IPS-NIHi7 (cell line): Measurements from ENCODE around the gene RO60.

ENCODE experiments used
- DNase-seq: peaks from one replicate; pipeline ENCODE4 v3.0.0; 2012; ENCODE audit warnings: mixed read lengths; ENCODE audit errors: extremely low spot score

The RO60 gene

DNA sequence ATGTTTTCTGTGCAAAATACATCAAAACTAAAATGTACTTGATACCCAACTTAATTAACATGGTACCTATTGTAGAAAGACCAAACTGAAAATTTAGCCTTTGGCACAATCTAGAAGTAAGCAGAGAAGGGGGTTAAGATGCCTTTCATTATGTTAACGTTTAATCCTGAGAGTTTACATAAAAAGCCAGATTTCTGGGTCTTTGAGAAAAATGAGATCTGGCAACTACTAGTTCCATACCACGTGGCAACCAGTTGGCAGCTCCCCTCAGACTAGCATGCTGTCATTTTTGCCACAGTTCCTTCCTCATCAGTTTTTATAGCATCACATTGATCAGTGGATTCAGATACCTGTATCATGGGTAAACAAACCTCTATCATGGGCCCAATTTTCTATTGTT lies 1.5 kb downstream of the RO60 start:
- DNase-seq: no peak

DNA sequence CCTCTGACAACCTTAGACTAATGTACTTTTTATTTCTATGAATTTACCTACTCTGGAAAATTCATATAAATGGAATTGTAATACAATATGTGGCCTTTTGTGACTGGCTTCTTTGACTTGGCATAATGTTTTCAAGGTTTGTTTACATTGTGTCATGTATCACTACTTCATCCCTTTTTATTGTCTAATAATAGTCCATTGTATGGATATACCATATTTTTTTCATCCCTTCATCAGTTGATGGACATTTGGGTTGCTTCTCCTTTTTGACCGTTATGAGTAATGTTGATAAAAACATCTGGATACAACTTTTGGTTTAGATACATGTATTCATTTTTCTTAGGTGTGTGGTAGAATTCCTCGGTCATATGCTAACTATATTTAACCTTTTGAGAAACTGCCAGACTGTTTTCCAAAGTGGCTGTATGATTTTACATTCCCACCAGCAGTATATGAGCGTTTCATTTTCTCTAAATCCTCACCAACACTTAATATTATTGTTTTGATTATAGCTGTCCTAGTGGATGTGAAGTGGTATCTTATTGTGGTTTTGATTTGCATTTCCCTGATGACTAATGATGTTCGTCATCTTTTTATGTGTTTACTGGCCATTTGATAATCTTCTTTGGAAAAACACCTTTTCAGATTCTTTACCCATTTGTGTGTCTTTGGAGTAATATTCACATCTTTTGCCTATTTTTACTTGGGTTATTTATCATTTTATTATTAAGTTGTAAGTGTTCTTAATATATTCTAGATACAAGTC lies 3.5 kb downstream of the RO60 start:
- DNase-seq: no peak

DNA sequence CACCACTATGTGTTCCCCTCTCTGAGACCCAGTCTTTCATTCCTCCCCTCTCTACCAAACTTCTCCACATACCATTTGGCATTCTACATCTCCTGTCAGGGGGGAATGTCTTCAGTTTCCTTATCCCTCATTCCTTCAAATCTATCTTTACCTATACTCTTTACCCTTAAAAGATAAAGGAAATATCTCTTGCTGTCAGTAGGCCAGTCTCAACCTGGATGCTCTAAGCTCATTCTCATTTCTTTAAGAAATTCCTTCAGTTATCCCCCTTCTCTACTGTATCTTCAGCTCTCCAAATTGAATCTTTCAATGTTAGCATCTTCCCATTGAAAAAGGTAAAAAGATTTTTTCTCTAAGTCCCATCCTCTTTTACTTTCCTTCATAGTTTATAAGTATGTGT lies 6.5 kb downstream of the RO60 start:
- no peak for DNase-seq

DNA sequence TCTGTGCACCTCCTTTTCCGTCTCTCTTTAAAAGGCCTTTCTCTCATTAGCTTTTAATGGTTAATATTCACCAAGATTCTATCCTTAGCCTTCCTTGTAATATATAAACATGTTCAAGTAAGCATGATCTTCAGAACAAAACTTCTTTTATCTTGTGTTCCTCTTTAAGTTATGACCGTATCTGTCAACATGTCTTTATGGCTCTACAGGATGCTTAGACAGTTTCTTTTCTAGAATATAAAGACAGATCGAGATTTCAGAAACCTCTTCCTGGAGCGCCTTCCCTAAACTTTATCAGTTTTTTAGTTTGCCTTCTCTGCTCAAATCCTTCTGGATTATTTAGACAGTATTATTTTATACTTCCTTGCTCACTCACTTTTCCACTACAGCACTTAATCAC lies 7.2 kb downstream of the RO60 start:
- no peak for DNase-seq

DNA sequence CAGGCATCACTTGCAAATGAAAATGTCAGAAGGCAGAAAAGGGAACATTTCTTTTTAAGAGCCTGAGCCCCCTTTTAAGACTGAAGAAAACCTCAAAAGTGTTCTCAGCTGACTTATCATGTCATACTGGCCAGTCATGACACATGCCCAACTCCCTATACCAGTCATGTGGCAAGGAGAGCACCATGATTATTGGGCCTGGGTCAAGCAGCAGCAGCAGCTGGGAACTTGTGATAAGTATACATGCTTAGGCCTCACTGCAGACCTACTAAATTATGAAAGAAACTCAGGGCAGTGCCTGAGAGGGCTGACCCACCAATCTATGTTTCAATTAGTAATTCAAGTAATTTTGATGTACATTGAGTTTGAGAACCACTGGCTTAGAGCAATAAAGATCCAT lies 8.6 kb downstream of the RO60 start:
- no peak for DNase-seq

DNA sequence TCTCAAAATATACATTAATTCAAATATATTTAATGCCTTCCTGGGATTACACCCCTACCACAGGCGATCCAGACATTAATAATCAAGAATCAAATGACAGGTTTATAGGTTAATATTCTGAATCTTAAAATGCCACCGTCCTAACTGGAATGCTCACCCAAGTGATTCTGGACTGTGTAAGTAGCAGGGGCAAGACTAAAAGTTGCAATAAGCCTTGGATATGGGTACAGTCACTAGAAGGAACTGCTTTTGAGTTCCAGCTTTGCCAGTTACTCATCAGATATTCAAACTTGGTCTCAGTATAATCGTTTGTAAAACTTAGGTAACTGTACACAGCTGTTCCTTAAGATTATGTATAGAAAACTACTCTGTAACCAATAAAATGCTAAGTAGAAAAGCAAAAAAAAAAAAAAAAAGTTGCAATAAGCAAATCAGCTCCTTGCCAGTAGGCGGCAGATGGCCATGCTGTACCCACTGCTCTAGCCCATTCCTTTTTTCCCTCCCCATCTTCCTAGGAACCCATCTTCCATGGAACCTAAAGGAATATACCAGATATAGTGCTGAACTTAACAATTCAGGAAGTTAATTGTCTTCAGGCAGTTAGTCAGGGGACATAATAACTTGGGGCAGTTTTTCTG lies 10.5 kb downstream of the RO60 start:
- DNase-seq: peak; percentile 48

DNA sequence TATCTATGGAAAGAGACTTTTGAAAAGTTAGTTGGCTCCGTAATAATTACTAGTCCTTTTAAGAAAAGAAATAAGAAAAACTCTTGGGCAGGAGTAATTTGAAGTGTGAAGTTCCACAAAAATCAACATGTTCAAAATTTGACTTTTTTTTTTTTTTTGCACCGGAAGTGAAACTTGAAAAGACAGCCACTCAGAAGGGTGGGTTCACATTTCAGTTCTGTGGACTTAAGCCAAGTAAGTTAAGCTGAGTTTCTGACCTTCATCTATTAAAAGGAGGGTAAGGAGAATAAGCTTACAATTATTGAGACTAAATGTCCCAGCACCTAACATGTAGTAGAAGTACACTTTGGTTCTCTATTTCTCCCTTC lies 11.0 kb downstream of the RO60 start:
- DNase-seq: no peak

DNA sequence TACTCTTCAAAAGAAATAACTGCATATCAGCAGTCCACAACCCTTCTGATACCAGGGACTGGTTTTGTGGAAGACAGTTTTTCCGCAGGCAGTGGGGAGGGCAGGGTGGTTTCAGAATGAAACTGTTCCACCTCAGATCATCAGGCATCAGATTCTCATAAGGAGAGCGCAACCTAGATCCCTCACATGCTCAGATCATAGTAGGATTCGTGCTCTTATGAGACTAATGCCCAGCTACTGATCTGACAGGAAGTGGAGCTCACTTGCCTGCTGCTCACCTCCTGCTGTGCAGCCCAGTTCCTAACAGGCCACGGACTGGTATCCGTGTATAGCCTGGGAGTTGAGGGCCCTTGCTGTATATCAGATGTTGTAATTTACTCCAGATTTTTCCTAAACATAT lies 11.5 kb downstream of the RO60 start:
- peak; percentile 10 for DNase-seq

DNA sequence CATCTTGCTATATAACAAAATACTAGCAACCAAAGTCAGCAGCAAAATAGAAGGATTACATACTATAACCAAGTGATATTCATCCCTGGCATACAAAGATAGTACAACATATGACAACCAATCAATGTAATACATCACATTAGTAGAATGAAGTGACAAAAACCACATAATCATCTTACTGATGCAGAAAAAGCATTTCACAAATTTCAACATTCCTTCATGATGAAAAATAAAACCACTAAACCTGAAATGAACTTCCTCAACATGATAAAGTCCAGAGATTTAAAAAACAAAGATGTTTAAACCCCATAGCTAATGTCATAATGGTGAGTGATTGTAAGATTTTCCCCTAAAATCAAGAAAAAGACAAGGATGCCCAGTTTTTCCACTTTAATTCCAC lies 18.6 kb downstream of the RO60 start:
- DNase-seq: no peak

DNA sequence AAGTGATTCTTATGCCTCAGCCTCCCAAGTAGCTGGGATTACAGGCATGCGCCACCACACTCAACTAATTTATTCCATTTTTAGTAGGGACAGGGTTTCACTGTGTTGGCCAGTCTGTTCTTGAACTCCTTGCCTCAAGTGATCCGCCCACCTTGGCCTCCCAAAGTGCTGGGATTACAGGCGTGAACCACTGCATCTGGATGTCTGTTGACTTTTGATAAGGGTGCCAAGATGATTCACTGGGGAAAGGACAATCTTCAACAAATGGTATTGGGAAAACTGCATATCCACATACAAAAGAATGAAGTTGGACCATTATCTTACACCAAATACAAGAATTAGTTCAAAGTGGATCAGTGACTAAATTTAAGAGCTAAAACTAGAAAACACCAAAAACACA lies 19.8 kb downstream of the RO60 start:
- DNase-seq: no peak

DNA sequence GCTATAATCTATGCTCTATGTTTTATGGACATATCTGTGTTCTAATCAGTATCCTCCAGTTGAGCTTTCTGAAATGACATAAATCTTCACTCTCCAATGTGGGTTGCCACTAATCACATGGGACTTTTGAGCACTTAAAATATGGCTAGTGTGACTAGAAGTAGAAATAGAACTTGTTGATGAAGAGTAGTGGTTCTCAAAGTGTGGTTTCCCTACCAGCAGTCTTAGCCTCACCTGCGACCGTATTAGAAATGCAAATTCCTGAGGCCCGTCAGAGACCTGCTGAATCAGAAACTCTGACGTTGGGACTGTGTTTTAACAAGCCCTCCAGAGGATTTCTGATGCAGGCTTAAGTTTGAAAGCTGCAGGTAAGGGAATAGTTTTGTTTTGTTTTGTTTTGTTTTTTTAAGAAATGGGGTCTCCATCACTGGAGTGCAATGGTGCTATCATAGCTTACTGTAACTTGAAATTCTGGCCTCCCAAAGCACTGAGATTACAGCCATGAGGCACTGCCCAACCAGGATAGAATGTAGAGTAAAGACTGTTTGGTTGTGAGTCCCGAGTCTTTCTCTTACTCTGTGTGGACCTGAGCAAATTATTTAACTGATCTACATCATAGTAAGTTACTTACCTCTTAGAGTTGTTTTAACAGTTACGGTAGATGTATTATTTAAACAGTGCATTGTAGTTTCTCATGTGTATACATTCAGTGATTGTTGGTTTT lies 24.1 kb downstream of the RO60 start:
- DNase-seq: no peak

DNA sequence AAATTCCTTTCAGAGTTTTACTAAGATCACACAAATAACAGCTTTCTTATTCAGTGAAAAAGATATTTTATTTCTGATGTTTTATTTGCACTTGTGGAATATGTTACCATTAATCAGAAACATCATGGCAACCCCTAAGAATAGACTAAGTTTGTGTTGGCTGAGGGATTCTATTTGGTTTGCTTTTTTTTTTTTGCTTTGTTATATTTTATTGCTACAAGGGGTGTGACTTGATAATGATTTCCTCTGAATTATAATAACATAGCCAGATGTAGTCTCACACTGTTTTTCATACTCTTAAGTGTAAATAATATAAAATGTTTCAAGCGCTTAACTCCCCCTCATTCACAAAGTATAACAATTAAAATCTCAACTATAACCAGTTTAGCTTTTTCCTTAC lies 25.9 kb downstream of the RO60 start:
- no peak for DNase-seq

DNA sequence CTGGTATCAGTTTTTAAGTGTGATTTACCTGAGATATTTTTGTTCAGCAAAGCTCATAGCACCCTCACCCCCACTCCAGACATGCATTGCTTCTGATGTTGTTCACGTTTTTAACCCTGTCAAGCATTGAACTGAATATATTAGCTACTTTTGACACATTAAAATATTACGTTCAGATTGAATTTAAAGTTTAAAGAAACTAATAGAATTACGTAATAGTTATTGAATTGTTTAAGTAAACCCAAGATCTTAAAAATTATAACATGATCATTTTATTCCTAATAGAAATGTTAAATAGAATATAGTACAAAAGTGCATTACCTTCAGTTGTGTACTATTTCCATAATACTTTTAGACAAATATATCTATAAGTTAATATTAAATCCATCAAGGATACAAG lies 26.9 kb downstream of the RO60 start:
- DNase-seq: no peak

DNA sequence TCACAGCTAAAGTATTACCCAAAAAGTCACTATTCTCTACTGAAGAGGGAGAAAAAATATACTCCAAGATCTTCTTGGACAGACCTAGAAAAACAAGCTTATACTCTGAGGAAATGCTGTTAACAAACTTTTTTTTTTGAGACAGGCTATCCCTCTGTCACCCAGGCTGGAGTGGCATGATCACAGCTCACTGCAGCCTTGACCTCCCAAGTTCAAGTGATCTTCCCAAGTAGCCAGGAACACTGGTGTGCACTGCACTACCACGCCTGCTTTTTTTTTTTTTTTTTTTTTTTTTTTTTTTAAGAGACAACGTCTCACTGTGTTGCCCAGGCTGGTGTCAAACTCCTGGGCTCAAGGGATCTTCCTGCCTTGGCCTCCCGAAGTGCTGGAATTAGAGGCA lies 28.5 kb downstream of the RO60 start:
- DNase-seq: no peak

DNA sequence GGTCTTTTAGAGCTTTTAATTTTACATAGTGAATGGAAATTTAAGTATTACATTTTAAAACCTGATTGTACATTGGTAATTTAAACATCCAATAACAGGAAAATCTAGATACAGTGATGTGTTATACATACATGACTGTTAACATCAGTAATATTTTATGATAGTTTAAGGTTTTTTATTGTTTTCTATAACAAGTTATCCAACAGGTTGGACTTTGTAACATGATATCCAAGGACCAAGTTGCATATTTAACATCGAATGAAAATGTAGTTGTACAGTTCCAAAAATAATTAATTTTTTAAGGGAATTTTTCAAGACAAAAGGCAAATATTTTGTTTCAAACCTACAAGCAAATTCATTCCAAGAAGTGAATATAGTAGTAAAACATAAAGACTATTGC lies 31.5 kb downstream of the RO60 start:
- no peak for DNase-seq

DNA sequence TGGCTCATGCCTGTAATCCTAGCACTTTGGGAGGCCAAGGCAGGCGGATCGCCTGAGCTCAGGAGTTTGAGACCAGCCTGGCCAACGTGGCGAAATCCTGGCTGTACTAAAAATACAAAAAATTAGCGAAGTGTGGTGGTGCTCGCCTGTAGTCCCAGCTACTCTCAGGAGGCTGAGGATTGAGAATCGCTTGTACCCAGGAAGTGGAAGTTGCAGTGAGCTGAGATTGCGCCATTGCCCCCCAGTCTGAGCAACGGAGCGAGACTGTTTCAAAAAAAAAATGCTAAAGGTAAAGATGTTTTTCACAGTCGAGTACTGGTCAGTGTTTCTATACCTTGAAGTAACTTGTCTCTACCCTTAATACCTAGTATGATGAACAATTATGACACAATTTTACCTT lies 34.7 kb downstream of the RO60 start:
- no peak for DNase-seq

DNA sequence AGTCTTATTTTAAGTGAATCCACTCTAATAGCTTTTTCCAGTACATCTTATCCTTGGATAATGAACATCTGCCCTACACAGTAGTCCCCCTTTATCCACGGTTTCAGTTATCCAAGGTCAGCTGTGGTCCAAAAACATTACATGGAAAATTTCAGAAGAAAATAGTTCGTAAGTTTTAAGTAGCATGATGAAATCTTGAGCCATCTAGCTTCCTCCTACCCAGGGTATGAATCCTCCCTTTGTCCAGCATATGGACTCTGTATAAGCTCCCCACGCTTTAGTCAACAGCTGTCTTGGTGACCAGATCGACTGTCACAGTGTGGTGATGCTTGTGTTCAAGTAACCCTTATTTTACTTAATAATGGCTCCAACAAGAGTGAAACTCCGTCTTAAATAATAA lies 43.2 kb downstream of the RO60 start:
- no peak for DNase-seq

DNA sequence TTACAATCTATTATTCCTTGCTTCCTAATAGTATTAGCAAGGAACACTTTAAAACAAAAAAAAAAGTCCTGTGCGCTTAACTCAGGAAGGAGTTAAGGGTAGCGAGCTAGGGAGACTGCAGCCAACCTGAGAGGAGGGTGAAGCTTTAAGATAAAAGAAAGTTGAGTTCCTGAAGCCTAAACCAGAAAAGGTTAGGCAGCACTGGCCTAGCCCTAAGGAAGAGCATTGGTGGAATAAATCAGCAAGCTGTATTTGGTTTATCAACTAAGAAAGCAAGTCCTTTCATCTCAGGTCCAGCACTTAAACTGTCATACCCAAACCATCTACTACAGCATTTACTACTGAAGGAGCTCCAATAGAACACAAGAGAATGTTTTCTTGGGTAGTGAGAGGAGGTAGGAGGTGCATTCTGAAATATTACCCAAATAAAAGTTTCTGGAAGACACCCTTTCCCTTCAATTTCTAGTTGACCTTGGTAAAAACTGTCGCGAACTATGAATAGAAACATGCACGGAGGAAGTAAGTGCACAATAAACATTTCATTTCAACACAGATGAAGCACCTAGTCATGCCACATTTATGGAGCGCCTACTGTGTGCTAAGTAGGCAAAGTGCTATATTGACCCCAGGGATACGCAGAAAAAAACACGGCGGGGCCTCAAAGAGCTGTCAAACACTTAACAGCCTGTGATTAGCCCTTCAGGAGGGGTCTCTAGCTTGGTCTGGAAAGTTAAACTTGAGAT lies 44.5 kb downstream of the RO60 start:
- no peak for DNase-seq

DNA sequence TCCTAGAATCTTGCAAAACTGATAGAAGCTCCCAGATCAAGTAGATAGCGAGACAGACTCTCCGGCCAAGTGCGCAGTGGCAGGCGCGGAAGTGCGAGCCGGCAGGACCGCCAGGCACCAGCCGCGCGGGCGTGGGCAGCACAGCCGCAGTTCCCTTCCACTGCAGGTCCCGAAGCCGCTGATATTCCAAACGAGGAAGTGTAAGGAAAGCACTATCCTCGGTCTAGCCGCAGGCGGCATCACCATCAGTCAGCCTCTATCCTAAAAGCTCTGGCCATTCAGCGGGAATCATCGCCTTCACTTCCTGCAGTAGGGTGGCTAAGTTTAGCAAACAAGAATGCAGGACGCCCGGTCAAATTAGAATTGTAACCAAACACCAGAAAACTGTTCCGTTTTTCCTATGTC lies 45.1 kb downstream of the RO60 start:
- peak; percentile 58 for DNase-seq

DNA sequence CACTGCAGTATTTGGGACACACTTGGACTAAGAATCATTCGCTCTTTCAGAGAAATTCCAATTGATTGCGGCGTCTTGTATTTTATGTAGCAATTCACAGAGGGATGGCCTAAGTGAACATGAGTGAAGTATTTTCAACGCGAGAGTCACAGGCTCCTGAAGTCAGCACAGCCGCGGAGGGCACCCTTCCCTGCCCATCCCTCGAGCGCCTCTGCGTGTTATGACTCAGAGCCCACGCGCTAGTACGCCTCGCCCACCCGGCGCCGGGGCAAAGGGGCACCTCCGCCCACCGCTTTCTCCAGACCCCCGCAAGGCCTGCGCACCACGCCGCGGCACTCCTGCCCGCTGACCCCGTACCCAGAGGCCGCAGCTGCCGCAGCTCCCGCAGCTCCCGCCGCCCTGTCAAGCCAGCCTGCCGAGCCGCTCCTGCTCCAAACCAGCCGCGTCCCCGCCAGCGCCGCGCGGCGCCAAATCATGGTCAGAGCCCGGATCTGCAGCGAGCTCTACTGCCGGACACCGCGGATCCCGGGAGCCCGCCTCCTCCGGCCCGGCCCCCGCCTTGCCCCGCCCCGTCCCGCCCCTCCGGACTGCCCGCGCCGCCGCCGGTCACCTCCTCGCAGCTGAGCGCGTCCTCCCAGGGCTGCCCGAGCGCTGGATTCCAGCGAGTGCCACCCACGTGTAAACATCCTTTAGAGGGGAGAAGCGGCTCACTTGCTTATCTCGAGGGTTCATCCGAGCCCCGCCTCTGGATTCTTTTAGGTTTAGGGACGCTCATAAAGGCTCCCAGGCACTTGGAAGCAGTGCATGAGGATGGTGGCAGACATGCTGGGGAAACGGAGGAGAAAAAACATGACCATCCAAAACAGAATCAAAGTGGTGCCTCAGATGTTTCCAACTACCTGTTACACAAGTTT lies 45.8 kb downstream of the RO60 start, which contains the start of gene GLRX2:
GLRX2 (minus strand) TSS at position 508 of the 914 bp plus-strand sequence; CDS start at position 476, 32 bp downstream.
- DNase-seq: peak; percentile 96

DNA sequence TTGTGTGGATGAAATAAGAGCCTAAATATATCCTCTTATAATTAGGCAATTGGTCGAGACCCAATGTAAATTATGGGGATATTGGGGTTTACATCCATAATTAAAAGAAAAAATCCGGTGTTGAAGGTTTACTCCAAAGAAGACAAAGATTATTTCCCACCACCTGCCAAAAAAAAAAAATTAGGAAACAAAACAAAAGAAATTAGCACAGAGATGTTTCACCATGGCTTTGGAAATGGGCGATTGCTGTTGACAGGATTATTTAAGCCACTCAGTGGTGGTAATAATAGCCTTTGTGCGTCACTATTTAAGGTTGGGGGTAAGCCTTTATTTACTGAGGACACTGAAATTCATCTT lies 46.4 kb downstream of the RO60 start:
- DNase-seq: no peak
